Activated CD4-positive, alpha-beta T cell treated with anti-CD3 and anti-CD28 coated beads for 36 hours (primary cell): Measurements from ENCODE around the gene VPS35L. TPM values are rescaled to one million over a fixed set of nuclear protein-coding genes. Genes with fewer than 3 reads are reported as not detected.
"Not testable (repeated sequence)": the region's sequence is repeated elsewhere in the genome, so short reads cannot be mapped to it uniquely, and the experiment has no call there.

Source experiments
- ATAC-seq: fragments of 200-7000 bp; cut with Tn5 transposase; one replicate; pipeline ENCODE4 v1.10.0; 2021; ENCODE audit warnings: mild to moderate bottlenecking, moderate library complexity
- CTCF ChIA-PET: fragments of 350-600 bp; sonication (Branson Sonifier 250); formaldehyde crosslinking; loops from one replicate; lab custom pipeline; 2021; ENCODE audit warnings: antibody characterized with exemption; lab: Charles Lee
- POLR2A ChIA-PET: fragments of 350-600 bp; sonication (Branson Sonifier 250); formaldehyde crosslinking; loops from one replicate; lab custom pipeline; 2021; ENCODE audit warnings: antibody characterized with exemption, inconsistent platforms; lab: Charles Lee
- DNase-seq: peaks from one replicate; pipeline ENCODE4 v3.0.0-alpha.2; 2020
- H3K27ac Mint-ChIP-seq: one replicate; pipeline ENCODE4 v1.8.0; 2021; ENCODE audit warnings: mixed read lengths
- H3K27me3 Mint-ChIP-seq: one replicate; pipeline ENCODE4 v1.8.0; 2021; ENCODE audit warnings: mixed read lengths
- H3K36me3 Mint-ChIP-seq: one replicate; pipeline ENCODE4 v1.8.0; 2021; ENCODE audit warnings: low read depth, mixed read lengths
- H3K4me1 Mint-ChIP-seq: one replicate; pipeline ENCODE4 v1.8.0; 2021; ENCODE audit warnings: mixed read lengths
- H3K4me3 Mint-ChIP-seq: one replicate; pipeline ENCODE4 v1.8.0; 2021; ENCODE audit warnings: mild to moderate bottlenecking, moderate library complexity, mixed read lengths
- H3K9me3 Mint-ChIP-seq: one replicate; pipeline ENCODE4 v1.8.0; 2021; ENCODE audit warnings: low read depth, mixed read lengths
- intact Hi-C, 2 experiments: fragments of 100-400 bp; cut with DNase I in 1 of 2; cut with micrococcal nuclease in 1 of 2; formaldehyde crosslinking; loops; one replicate each; pipeline versions ENCODE4 v1.14.2 to v1.15.1; 2022 to 2024; cut with DNase I, micrococcal nuclease
- total RNA-seq, 2 experiments: library from RNA; stranded (reverse); gene quantifications; one replicate each; pipeline ENCODE4 v1.2.3, GENCODE V29; 2021

Gene VPS35L
- total RNA-seq, 2 experiments from 2014 or later: 30.7 to 31.6 TPM

- Mint-ChIP-seq H3K36me3 (peaks cover 26% of the 10 kb centered on the region), H3K27me3 (no peaks in the 10 kb centered on the region), H3K4me1 (no peaks in the 10 kb centered on the region), H3K27ac (no peak overlapping the region), H3K9me3 (no peaks in the 10 kb centered on the region), H3K4me3 (no peak overlapping the region)
- DNase-seq (no peak), ATAC-seq (no peak)
- ChIA-PET CTCF (interaction anchor here (0.7 kb wide), 1 partner anchor 122 kb away, joined by 4 read pairs; the partner anchor contains the start of gene VPS35L), POLR2A (no interaction called here)
- intact Hi-C loops: no loop called here
These were observed 121.9 kb downstream of the VPS35L start for GRCh38 chr16:19677402-19677801.

GRCh38 chr16:19678804-19679203, 123.3 kb downstream of the VPS35L start:
- Mint-ChIP-seq H3K4me1 (no peaks in the 10 kb centered on the region), H3K27ac (no peak overlapping the region), H3K4me3 (no peak overlapping the region), H3K27me3 (no peaks in the 10 kb centered on the region), H3K36me3 (peaks cover 39% of the 10 kb centered on the region), H3K9me3 (peaks cover 4% of the 10 kb centered on the region)
- intact Hi-C loops: no loop called here
- ATAC-seq (no peak), DNase-seq (no peak)
- ChIA-PET CTCF (no interaction called here), POLR2A (no interaction called here)

- H3K4me1 Mint-ChIP-seq, H3K9me3 Mint-ChIP-seq, H3K4me3 Mint-ChIP-seq, ATAC-seq, POLR2A ChIA-PET, CTCF ChIA-PET, intact Hi-C loops, H3K27ac Mint-ChIP-seq, DNase-seq, H3K27me3 Mint-ChIP-seq: not testable (repeated sequence)
- peaks cover 39% of the 10 kb centered on the region for H3K36me3 Mint-ChIP-seq
These were observed 123.8 kb downstream of the VPS35L start for GRCh38 chr16:19679281-19679680.

- Mint-ChIP-seq H3K36me3 (peaks cover 46% of the 10 kb centered on the region), H3K27me3 (no peaks in the 10 kb centered on the region), H3K4me1 (no peaks in the 10 kb centered on the region), H3K9me3 (peaks cover 7% of the 10 kb centered on the region), H3K27ac (no peak overlapping the region), H3K4me3 (no peak overlapping the region)
- DNase-seq: no peak
- intact Hi-C loops: no loop called here
- POLR2A ChIA-PET: no interaction called here
- CTCF ChIA-PET: interaction anchor here (1.9 kb wide), 1 partner anchor 9 kb away, joined by 4 read pairs; no protein-coding TSS in a partner anchor
- ATAC-seq: no peak
These were observed 125.4 kb downstream of the VPS35L start for GRCh38 chr16:19680881-19681340.

- ChIA-PET CTCF (interaction anchor here (0.7 to 1.9 kb wide), 2 partner anchors 8 to 9 kb away, joined by 4 read pairs; no protein-coding TSS in a partner anchor), POLR2A (no interaction called here)
- DNase-seq: no peak
- Mint-ChIP-seq H3K4me1 (no peaks in the 10 kb centered on the region), H3K36me3 (peaks cover 43% of the 10 kb centered on the region), H3K9me3 (peaks cover 7% of the 10 kb centered on the region), H3K4me3 (no peak overlapping the region), H3K27ac (no peak overlapping the region), H3K27me3 (no peaks in the 10 kb centered on the region)
- no peak for ATAC-seq
- intact Hi-C loops: no loop called here
These were observed 126.1 kb downstream of the VPS35L start for GRCh38 chr16:19681637-19682036.

- Mint-ChIP-seq H3K27me3 (no peaks in the 10 kb centered on the region), H3K36me3 (peaks cover 52% of the 10 kb centered on the region), H3K4me3 (no peak overlapping the region), H3K9me3 (peaks cover 7% of the 10 kb centered on the region), H3K4me1 (peaks cover 6% of the 10 kb centered on the region), H3K27ac (no peak overlapping the region)
- ChIA-PET POLR2A (no interaction called here), CTCF (no interaction called here)
- no peak for DNase-seq
- no peak for ATAC-seq
- intact Hi-C loops: no loop called here
These were observed 128.1 kb downstream of the VPS35L start for GRCh38 chr16:19683453-19684236.

GRCh38 chr16:19685176-19685575, 129.7 kb downstream of the VPS35L start:
- H3K4me1 Mint-ChIP-seq: peaks cover 19% of the 10 kb centered on the region
- DNase-seq (no peak), ATAC-seq (no peak)
- H3K27me3 Mint-ChIP-seq: no peaks in the 10 kb centered on the region
- no peak overlapping the region for H3K4me3 Mint-ChIP-seq
- POLR2A ChIA-PET: no interaction called here
- H3K27ac Mint-ChIP-seq: no peak overlapping the region
- H3K9me3 Mint-ChIP-seq: peaks cover 7% of the 10 kb centered on the region
- H3K36me3 Mint-ChIP-seq: peaks cover 52% of the 10 kb centered on the region
- CTCF ChIA-PET: no interaction called here
- intact Hi-C loops: no loop called here

GRCh38 chr16:19687279-19687678, 131.8 kb downstream of the VPS35L start:
- H3K4me1 Mint-ChIP-seq: peaks cover 31% of the 10 kb centered on the region
- no peaks in the 10 kb centered on the region for H3K27me3 Mint-ChIP-seq
- CTCF ChIA-PET: interaction anchor here (0.6 to 0.7 kb wide), 2 partner anchors 199 to 696 kb away, joined by 3 read pairs; no protein-coding TSS in a partner anchor
- peaks cover 55% of the 10 kb centered on the region for H3K36me3 Mint-ChIP-seq
- H3K9me3 Mint-ChIP-seq: peaks cover 7% of the 10 kb centered on the region
- POLR2A ChIA-PET: no interaction called here
- intact Hi-C loops: no loop called here
- DNase-seq (no peak), ATAC-seq (no peak)
- no peak overlapping the region for H3K4me3 Mint-ChIP-seq
- no peak overlapping the region for H3K27ac Mint-ChIP-seq

- H3K4me3 Mint-ChIP-seq: no peak overlapping the region
- DNase-seq: no peak
- CTCF ChIA-PET: interaction anchor here (0.5 to 1.0 kb wide), 2 partner anchors 21 to 89 kb away, joined by 3 to 4 read pairs; no protein-coding TSS in a partner anchor
- intact Hi-C loops: no loop called here
- H3K9me3 Mint-ChIP-seq: peaks cover 4% of the 10 kb centered on the region
- H3K27ac Mint-ChIP-seq: no peak overlapping the region
- peaks cover 31% of the 10 kb centered on the region for H3K4me1 Mint-ChIP-seq
- ATAC-seq: no peak
- H3K27me3 Mint-ChIP-seq: no peaks in the 10 kb centered on the region
- H3K36me3 Mint-ChIP-seq: peaks cover 42% of the 10 kb centered on the region
- POLR2A ChIA-PET: no interaction called here
These were observed 133.0 kb downstream of the VPS35L start for GRCh38 chr16:19688396-19689024.

- POLR2A ChIA-PET: no interaction called here
- H3K9me3 Mint-ChIP-seq: peaks cover 3% of the 10 kb centered on the region
- H3K4me1 Mint-ChIP-seq: peaks cover 33% of the 10 kb centered on the region
- DNase-seq (peak; percentile 9), ATAC-seq (no peak)
- CTCF ChIA-PET: interaction anchor here (1.0 to 1.3 kb wide), 2 partner anchors 8 to 90 kb away, joined by 3 to 4 read pairs; no protein-coding TSS in a partner anchor
- peaks cover 41% of the 10 kb centered on the region for H3K36me3 Mint-ChIP-seq
- no peaks in the 10 kb centered on the region for H3K27me3 Mint-ChIP-seq
- no peak overlapping the region for H3K27ac Mint-ChIP-seq
- intact Hi-C loops: no loop called here
- no peak overlapping the region for H3K4me3 Mint-ChIP-seq
These were observed 133.8 kb downstream of the VPS35L start for GRCh38 chr16:19689342-19689741.

GRCh38 chr16:19690196-19690595, 134.7 kb downstream of the VPS35L start:
- Mint-ChIP-seq H3K27ac (peak overlapping the region; percentile 55), H3K4me1 (peaks cover 37% of the 10 kb centered on the region), H3K27me3 (no peaks in the 10 kb centered on the region), H3K4me3 (no peak overlapping the region), H3K36me3 (peaks cover 37% of the 10 kb centered on the region), H3K9me3 (peaks cover under 1% of the 10 kb centered on the region)
- ChIA-PET CTCF (interaction anchor here (0.7 to 1.3 kb wide), 3 partner anchors 9 to 83 kb away, joined by 3 to 4 read pairs (median 3); no protein-coding TSS in a partner anchor), POLR2A (no interaction called here)
- intact Hi-C loops: no loop called here
- DNase-seq: no peak
- peak; percentile 36 for ATAC-seq
